CD14-positive monocyte (primary cell): ENCODE results near the gene HSF2BP. TPM values are rescaled to one million over a fixed set of nuclear protein-coding genes. Genes with fewer than 3 reads are reported as not detected.

Experiments used
- DNase-seq, 3 donors: peaks; one replicate each; pipeline ENCODE4 v3.0.0-alpha.2; 2011 to 2022
- H2AFZ ChIP-seq: 2 replicates; pipeline ENCODE4 v1.6.0; 2012; ENCODE audit warnings: mild to moderate bottlenecking, low read depth, low read length, inconsistent platforms; ENCODE audit not compliant: insufficient read depth, poor library complexity, severe bottlenecking
- H3K27ac ChIP-seq, 2 donors: 1 replicate in 1 of 2; 2 replicates in 1 of 2; pipeline ENCODE4 v1.5.1; 2012 to 2013; ENCODE audit warnings: low read length in 2 of 2, control low read depth in 1 of 2, inconsistent platforms in 1 of 2, low read depth in 1 of 2, mild to moderate bottlenecking in 1 of 2
- H3K27me3 ChIP-seq, 2 donors: one replicate each; pipeline versions ENCODE4 v1.6.0 to v1.6.1; 2011 to 2013; ENCODE audit warnings: low read length in 2 of 2; ENCODE audit not compliant: control insufficient read depth in 2 of 2, insufficient read depth in 2 of 2
- H3K36me3 ChIP-seq, 2 donors: replicated peaks in 1 of 2; 1 replicate in 1 of 2; 2 replicates in 1 of 2; pipeline versions ENCODE4 v1.5.1 to v1.6.1; 2012 to 2013; ENCODE audit warnings: low read length in 2 of 2, control low read depth in 1 of 2, inconsistent platforms in 1 of 2, mild to moderate bottlenecking in 1 of 2; ENCODE audit not compliant: insufficient read depth in 2 of 2, control insufficient read depth in 1 of 2
- H3K4me1 ChIP-seq, 2 donors: 1 replicate in 1 of 2; 2 replicates in 1 of 2; pipeline versions ENCODE4 v1.5.1 to v1.6.1; 2012 to 2013; ENCODE audit warnings: low read length in 2 of 2, control low read depth in 1 of 2, inconsistent platforms in 1 of 2, mild to moderate bottlenecking in 1 of 2, moderate library complexity in 1 of 2; ENCODE audit not compliant: insufficient read depth in 2 of 2, control insufficient read depth in 1 of 2
- H3K4me2 ChIP-seq: replicated peaks from 2 replicates; pipeline ENCODE3; 2012; ENCODE audit warnings: low read length, moderate library complexity, mild to moderate bottlenecking; ENCODE audit not compliant: poor library complexity, severe bottlenecking; ENCODE audit errors: extremely low read depth
- H3K4me3 ChIP-seq, 3 experiments: fragments of 200-600 bp in 1 of 3; sonication (generic) in 1 of 3; replicated peaks in 1 of 3; 1 replicate in 2 of 3; 2 replicates in 1 of 3; pipeline ENCODE4 v1.5.1; 2011 to 2013; ENCODE audit warnings: low read length in 3 of 3, mild to moderate bottlenecking in 3 of 3, control low read depth in 2 of 3, low read depth in 2 of 3, inconsistent platforms in 1 of 3, moderate library complexity in 1 of 3
- H3K79me2 ChIP-seq: 2 replicates; pipeline ENCODE4 v1.6.0; 2012; ENCODE audit warnings: mild to moderate bottlenecking, control low read depth, inconsistent platforms, low read length, moderate library complexity; ENCODE audit not compliant: insufficient read depth
- H3K9ac ChIP-seq: 2 replicates; pipeline ENCODE4 v1.6.0; 2017; ENCODE audit warnings: low read length, mild to moderate bottlenecking; ENCODE audit not compliant: insufficient read depth, poor library complexity, severe bottlenecking
- H3K9me3 ChIP-seq, 2 donors: replicated peaks in 1 of 2; 1 replicate in 1 of 2; 2 replicates in 1 of 2; pipeline versions ENCODE4 v1.5.1 to v1.6.1; 2012 to 2013; ENCODE audit warnings: low read length in 2 of 2, control low read depth in 1 of 2; ENCODE audit not compliant: control insufficient read depth in 1 of 2, insufficient read depth in 1 of 2
- H4K20me1 ChIP-seq: 2 replicates; pipeline ENCODE4 v1.6.0; 2012; ENCODE audit warnings: mild to moderate bottlenecking, low read length, control low read depth, moderate library complexity; ENCODE audit not compliant: insufficient read depth
- H3K27ac Mint-ChIP-seq, 7 donors: one replicate each; pipeline ENCODE4 v1.8.0; 2020; ENCODE audit warnings: mild to moderate bottlenecking in 7 of 7, mixed read lengths in 7 of 7, moderate library complexity in 6 of 7, inconsistent platforms in 2 of 7
- H3K27me3 Mint-ChIP-seq, 3 donors: one replicate each; pipeline ENCODE4 v1.8.0; 2021 to 2022; ENCODE audit warnings: low read depth in 3 of 3, mild to moderate bottlenecking in 3 of 3, mixed read lengths in 3 of 3, moderate library complexity in 3 of 3, inconsistent platforms in 1 of 3
- H3K36me3 Mint-ChIP-seq, 2 donors: one replicate each; pipeline ENCODE4 v1.8.0; 2020; ENCODE audit warnings: mixed read lengths in 2 of 2, inconsistent platforms in 1 of 2, mild to moderate bottlenecking in 1 of 2
- H3K4me1 Mint-ChIP-seq: one replicate; pipeline ENCODE4 v1.8.0; 2020; ENCODE audit warnings: mild to moderate bottlenecking, mixed read lengths
- H3K4me3 Mint-ChIP-seq, 2 donors: one replicate each; pipeline ENCODE4 v1.8.0; 2020; ENCODE audit warnings: mild to moderate bottlenecking in 2 of 2, mixed read lengths in 2 of 2, moderate library complexity in 1 of 2
- H3K9me3 Mint-ChIP-seq, 7 donors: one replicate each; pipeline ENCODE4 v1.8.0; 2020 to 2022; ENCODE audit warnings: mixed read lengths in 7 of 7, mild to moderate bottlenecking in 6 of 7, moderate library complexity in 6 of 7, inconsistent platforms in 2 of 7
- WGBS: methylation state at CpG from one replicate; pipeline ENCODE4 v1.1.5; 2013; ENCODE audit warnings: missing lambda C conversion rate; ENCODE audit not compliant: insufficient coverage; 5-methylcytosine and 5-hydroxymethylcytosine counted together
- intact Hi-C, 2 donors: fragments of 100-400 bp; cut with micrococcal nuclease; formaldehyde crosslinking; loops; one replicate each; pipeline versions ENCODE4 v1.15.0 to v1.15.1; 2023
- polyA plus RNA-seq, 3 donors: library from polyadenylated mRNA; depleted of rRNA in 1 of 3; unstranded in 2 of 3; stranded (reverse) in 1 of 3; fragments of 300-500 nt in 2 of 3; fragments of >200 nt in 1 of 3; fragmentation: Illumina TruSeq in 2 of 3; gene quantifications; 1 replicate in 2 of 3; 2 replicates in 1 of 3; pipeline ENCODE4 v1.2.3, GENCODE V29; 2012 to 2021
- TF ChIP-seq, protein P1 (sequence below): fragments of 200-600 bp; IDR thresholded peaks from one replicate; pipeline ENCODE4 v1.8.0; 2022; ENCODE audit warnings: antibody characterized with exemption, mild to moderate bottlenecking

Gene HSF2BP
- polyA plus RNA-seq, 3 donors: 0.20 TPM; not detected in 2

DNA sequence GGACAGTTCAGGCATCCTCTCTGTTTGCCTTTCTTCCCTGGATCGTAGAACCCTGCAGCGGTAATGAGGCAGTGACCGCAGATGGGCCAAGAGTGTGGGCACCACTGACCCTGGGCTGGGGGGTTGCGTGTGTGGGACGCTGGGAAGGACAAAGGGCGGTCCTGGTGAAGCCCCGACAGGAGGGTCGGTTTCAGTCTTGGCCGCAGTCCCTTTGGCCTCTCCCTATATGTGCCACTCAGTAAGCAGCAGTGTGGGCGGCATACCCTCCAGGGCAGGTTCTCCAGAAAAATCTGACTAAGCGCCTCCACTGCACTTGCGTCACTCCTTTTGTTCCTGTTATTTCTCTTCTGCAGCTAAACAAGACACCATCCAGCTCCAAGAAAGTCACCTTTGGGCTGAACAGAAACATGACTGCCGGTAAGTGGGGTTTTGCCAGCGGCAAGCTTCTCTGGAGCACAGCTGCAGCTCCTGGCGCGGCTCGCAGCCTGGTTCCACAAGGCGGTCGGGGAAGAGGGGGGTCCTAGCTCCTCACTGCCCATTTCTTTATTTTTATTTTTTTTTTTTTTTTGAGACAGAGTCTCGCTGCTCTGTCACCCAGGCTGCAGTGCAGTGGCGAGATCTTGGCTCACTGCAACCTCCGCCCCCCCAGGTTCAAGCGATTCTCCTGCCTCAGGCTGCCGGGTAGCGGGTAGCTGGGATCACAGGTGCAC is 32.0 kb upstream of the HSF2BP start:
- peaks cover 0 to 2% (median 0%) of the 10 kb centered on the region in 7 donors for H3K9me3 Mint-ChIP-seq
- H3K4me2 ChIP-seq: no peak overlapping the region
- H3K4me3 Mint-ChIP-seq: no peak overlapping the region
- H4K20me1 ChIP-seq: no peaks in the 10 kb centered on the region
- H3K9ac ChIP-seq: no peak overlapping the region
- peaks cover 70 to 99% of the 10 kb centered on the region in 2 donors for H3K36me3 ChIP-seq
- 94% methylated on average over 17 of the region's 25 CpGs for WGBS
- H3K79me2 ChIP-seq: no peaks in the 10 kb centered on the region
- H3K9me3 ChIP-seq: no peaks in the 10 kb centered on the region
- peaks cover 67 to 91% of the 10 kb centered on the region in 2 donors for H3K36me3 Mint-ChIP-seq
- peaks cover 9 to 14% of the 10 kb centered on the region in 2 donors for H3K4me1 ChIP-seq
- H3K27ac ChIP-seq: no peak overlapping the region
- TF ChIP-seq, protein P1, sequence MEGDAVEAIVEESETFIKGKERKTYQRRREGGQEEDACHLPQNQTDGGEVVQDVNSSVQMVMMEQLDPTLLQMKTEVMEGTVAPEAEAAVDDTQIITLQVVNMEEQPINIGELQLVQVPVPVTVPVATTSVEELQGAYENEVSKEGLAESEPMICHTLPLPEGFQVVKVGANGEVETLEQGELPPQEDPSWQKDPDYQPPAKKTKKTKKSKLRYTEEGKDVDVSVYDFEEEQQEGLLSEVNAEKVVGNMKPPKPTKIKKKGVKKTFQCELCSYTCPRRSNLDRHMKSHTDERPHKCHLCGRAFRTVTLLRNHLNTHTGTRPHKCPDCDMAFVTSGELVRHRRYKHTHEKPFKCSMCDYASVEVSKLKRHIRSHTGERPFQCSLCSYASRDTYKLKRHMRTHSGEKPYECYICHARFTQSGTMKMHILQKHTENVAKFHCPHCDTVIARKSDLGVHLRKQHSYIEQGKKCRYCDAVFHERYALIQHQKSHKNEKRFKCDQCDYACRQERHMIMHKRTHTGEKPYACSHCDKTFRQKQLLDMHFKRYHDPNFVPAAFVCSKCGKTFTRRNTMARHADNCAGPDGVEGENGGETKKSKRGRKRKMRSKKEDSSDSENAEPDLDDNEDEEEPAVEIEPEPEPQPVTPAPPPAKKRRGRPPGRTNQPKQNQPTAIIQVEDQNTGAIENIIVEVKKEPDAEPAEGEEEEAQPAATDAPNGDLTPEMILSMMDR: no peak
- no peaks in the 10 kb centered on the region for H3K27me3 ChIP-seq
- intact Hi-C loops: no loop called here
- H3K27ac Mint-ChIP-seq: peak overlapping the region in 1 of 7 donors; percentile 74
- H3K27me3 Mint-ChIP-seq: peaks cover 0 to 4% (median 0%) of the 10 kb centered on the region in 3 donors
- DNase-seq: no peak
- no peak overlapping the region for H3K4me3 ChIP-seq
- no peak overlapping the region for H2AFZ ChIP-seq
- peaks cover 14% of the 10 kb centered on the region for H3K4me1 Mint-ChIP-seq

DNA sequence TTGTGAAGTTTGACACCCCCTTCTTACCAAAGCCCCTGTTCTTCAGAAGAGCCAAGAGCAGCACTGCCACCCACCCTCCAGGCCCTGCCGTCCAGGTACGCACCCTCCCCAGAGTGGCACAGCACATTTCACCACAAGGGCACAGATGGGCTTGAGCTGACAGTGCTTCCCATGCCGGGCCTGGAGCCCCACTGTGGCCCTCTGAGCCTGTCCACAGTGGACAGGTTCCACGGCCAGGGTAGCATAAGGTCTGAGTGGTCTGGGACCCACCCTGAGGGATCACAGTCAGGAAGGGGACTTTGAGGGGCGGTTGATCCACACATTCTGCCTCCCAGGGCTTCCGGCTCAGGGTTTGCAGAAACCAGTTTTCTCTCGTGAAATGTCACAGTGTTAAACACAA is 31.1 kb upstream of the HSF2BP start:
- no peak overlapping the region for H3K4me3 ChIP-seq
- H3K27ac ChIP-seq: no peak overlapping the region
- Mint-ChIP-seq H3K4me3 (no peak overlapping the region), H3K27me3 (peaks cover 0 to 4% (median 0%) of the 10 kb centered on the region in 3 donors), H3K27ac (peak overlapping the region in 2 of 7 donors; percentile 61 to 75), H3K9me3 (peaks cover 0 to 2% (median 0%) of the 10 kb centered on the region in 7 donors), H3K36me3 (peaks cover 68 to 92% of the 10 kb centered on the region in 2 donors), H3K4me1 (peaks cover 14% of the 10 kb centered on the region)
- no peak overlapping the region for H2AFZ ChIP-seq
- H3K4me2 ChIP-seq: no peak overlapping the region
- no peaks in the 10 kb centered on the region for H3K79me2 ChIP-seq
- 99% methylated on average over 7 of the region's 7 CpGs for WGBS
- H3K4me1 ChIP-seq: peaks cover 9 to 14% of the 10 kb centered on the region in 2 donors
- H3K27me3 ChIP-seq: no peaks in the 10 kb centered on the region
- no peak overlapping the region for H3K9ac ChIP-seq
- H4K20me1 ChIP-seq: no peaks in the 10 kb centered on the region
- no peaks in the 10 kb centered on the region for H3K9me3 ChIP-seq
- TF ChIP-seq, protein P1: no peak
- no peak for DNase-seq
- intact Hi-C loops: no loop called here
- peaks cover 75 to 98% of the 10 kb centered on the region in 2 donors for H3K36me3 ChIP-seq
